Left cardiac atrium (tissue), 4 donors: ENCODE results near the gene ING4. TPM values are rescaled to one million over a fixed set of nuclear protein-coding genes. Genes with fewer than 3 reads are reported as not detected.

Source experiments
- ATAC-seq, 2 donors: fragments of 200-7000 bp; cut with Tn5 transposase; one replicate each; pipeline ENCODE4 v1.9.1; 2020; ENCODE audit warnings: mild to moderate bottlenecking in 2 of 2, moderate library complexity in 2 of 2
- DNase-seq: peaks from one replicate; pipeline ENCODE4 v3.0.0-alpha.2; 2020
- intact Hi-C, 2 donors: fragments of 100-400 bp; cut with DNase I; formaldehyde crosslinking; loops; one replicate each; pipeline versions ENCODE4 v1.14.1 to v1.15.1; 2022 to 2023
- total RNA-seq, 2 donors: library from RNA; stranded (reverse); fragmentation: NEBNext Ultra II Directional; extraction: Animal tissue kit (Norgen Biotek cat#: 25700); gene quantifications; one replicate each; pipeline ENCODE4 v1.2.1, GENCODE V29; 2021
- donor health status: DM: no; HTN: yes; CAD: no.
- donor health status: DM: no; HTN: yes; CAD: no; lungs with severe emphysema.
- donor health status: DM: yes; HTN: yes; CAD: no.
- donor health status: Dilated cardiomyopathy.

ING4 gene
- total RNA-seq, 2 donors from 2014 or later = 16.8 to 28.5 TPM

DNA sequence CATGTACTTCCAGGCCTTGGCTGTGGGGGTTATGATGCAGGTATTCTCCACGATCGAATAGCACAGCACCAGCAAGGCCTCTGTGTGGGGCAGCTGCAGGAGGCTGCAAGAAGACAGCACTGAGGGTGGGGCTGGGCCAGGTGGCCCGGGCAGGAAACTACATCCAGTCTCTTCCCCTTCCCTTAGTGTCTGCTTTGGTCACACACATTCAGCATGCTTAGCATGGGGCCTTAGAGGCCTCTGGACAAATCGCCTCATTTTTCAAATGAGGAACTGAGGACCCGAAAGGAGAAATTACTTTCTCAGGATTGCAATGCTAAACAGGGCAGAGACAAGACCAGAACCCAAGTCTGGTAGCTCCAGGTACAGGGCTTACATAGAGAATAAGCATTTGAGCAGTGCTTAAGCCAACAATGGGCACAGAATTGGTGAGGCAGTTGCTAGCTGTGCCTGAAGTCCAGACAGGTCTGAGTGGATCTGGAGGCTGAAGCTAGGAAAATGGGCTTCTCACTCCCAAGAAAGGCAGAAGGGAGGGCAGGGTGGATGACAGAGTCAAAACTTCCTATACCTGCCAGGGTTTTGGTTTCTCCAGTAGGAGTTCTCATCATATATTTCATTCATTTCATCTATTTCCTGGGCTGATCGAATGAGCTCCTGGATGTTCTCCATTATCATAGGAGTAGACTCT, 19.2 kb downstream of the ING4 start:
- peak in 1 of 2 donors; percentile 39 for ATAC-seq
- intact Hi-C loops = no loop called here
- no peak for DNase-seq

DNA sequence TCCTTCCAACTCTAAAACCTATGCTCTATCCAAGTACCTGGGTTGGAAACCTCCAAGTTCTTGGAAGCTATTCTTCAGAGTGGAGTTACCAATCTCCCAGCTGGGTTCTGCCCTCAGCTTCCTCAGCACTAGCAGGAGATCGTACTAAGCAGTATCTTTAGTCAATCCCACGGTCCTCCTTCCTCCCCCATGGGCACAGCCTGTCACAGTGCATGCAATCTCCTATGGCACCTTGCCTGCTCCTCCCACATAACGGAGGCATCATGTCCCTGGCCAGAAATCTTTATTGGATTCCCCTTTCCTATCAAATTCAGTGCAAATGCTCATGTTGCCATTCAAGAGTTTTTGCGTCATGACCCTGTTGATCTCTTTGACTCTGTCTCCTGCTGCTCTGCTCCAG, 21.8 kb downstream of the ING4 start:
- intact Hi-C loops = no loop called here
- ATAC-seq (no peak), DNase-seq (no peak)

DNA sequence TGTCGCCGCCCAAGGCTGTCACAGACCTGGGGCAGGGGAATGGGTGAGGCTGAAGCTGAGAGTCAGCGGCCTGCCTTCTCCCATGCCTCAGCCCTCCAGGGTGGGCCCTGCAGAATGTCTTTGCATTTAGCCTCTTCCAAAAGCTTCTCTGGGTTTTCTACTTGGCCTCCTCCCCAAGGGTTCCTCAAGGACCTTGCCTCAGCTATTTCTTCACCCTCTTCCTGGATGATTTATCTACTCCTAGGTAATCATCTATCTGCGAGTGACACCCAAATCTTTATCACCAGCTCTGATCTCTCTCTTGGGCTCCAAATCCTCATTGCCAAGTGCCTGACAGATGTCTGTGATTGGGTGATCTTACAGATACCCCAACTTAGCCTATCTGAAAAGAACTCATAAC, 22.4 kb downstream of the ING4 start:
- no peak for DNase-seq
- no peak for ATAC-seq
- intact Hi-C loops = no loop called here

DNA sequence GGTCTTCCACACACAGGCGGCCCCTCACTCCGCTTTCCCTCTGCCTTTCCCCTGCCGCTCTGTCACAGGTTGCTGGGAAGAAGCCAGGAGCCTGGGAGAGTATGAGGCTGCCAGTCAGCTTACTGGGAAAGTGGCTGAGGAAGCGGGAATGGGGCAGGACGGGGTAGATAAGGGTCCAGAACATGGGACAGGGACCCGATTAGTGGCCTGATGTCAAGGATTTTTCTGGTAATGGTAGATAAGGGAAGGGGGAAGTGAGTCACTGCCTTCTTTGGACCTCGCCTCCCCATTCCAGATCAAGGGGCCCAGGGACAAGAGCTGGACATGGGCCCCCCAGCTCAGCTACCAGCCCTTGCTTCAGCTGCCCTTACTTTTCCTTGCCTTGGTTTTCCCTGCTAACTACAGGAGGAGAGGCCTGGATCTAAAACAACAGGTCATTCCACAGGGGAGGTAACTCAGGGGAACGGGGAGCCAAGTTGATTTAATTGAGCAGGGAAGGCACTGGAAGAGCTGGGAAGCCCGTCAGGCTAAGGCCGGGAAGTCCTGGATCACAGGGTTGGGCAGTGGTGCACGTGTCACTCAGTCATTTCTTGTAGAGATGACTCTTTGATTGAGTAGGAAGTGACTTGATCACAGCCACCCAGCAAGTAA, 23.6 kb downstream of the ING4 start:
- ATAC-seq (no peak), DNase-seq (peak; percentile 50)
- intact Hi-C loops = no loop called here

DNA sequence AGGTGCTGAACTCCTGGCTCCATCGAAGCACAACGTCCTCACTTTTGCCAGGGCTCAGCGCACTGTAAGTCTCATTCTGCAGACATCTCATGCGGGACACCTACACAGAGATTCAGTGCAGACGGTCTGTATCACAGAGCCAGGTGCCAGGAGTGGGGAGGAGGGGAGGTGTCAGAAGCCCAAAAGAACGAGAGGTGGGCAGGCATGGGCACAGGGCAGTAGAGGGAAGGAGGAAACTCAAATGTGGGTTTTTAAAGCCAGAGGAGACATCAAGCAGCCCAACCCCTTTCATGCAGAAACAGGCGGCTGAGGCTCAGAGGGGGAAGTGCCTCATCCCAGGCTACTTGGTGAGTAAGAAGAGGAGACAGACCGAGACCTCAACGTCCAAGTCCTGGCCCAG, 24.6 kb downstream of the ING4 start:
- DNase-seq (no peak), ATAC-seq (peak in 1 of 2 donors; percentile 3)
- intact Hi-C loops = no loop called here

DNA sequence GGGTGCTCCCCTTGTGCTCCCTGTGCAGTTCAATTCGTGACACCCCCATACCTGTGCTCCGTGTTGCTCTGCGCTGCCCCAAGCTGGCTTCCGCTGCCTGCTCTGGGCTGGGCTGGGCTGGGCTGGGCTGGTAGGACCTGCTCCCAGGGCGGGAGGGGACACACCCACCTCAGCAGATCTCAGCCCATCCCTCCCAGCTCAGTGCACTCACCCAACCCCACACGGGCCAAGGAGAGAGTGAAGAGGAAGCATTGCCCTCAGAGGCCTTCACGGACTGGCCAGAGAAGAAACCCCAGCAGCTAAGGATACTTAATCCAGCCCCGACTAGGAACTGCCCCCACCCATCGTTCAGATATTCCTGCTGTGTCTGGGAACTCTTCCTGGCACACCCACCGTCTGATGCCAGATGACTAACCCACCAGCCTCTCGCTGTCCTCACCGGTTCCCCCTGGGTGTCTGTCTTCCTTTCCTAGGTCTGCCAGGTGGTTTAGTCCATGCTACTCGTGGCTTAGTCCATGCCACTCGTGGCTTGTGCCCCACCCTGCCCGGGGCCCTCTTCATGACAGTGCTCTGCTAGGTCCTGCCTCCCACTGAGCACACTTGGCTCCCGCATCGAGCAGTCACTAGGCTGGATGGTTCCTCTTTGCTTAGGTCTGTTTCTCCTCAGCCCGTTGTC, 26.9 kb downstream of the ING4 start, which contains the start of gene LPAR5:
Gene LPAR5 (minus strand): TSS at position 104 of the 676 bp plus-strand sequence. CDS start 14,711 bp downstream, outside the sequence.
- ATAC-seq (peak; percentile 43 to 84), DNase-seq (peak; percentile 51)
- intact Hi-C loops = no loop called here

DNA sequence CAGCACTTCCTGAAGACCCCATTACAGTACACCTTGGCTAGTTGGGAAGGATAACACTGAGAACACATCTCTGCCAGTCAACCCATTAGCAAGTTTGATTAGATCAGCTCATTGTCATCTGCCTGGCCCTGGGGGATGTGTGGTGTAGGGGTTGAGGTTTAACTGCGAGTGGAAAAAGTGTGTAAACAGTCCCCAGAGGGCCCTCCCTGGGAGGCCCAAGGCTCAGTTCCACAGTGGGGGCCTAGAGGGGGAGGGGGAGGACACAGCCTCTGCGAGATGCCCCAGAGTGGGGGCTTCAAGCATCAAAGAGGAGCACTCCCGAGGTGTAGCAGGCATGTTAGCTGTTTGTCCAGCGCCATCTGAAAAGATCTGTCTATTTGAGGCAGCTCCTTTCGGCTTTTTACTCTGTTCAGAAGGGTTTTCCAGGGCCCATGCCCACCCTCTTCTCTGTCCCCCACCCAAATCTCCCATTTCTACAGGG, 27.5 kb downstream of the ING4 start:
- peak in 1 of 2 donors; percentile 19 for ATAC-seq
- DNase-seq = no peak
- intact Hi-C loops = no loop called here

DNA sequence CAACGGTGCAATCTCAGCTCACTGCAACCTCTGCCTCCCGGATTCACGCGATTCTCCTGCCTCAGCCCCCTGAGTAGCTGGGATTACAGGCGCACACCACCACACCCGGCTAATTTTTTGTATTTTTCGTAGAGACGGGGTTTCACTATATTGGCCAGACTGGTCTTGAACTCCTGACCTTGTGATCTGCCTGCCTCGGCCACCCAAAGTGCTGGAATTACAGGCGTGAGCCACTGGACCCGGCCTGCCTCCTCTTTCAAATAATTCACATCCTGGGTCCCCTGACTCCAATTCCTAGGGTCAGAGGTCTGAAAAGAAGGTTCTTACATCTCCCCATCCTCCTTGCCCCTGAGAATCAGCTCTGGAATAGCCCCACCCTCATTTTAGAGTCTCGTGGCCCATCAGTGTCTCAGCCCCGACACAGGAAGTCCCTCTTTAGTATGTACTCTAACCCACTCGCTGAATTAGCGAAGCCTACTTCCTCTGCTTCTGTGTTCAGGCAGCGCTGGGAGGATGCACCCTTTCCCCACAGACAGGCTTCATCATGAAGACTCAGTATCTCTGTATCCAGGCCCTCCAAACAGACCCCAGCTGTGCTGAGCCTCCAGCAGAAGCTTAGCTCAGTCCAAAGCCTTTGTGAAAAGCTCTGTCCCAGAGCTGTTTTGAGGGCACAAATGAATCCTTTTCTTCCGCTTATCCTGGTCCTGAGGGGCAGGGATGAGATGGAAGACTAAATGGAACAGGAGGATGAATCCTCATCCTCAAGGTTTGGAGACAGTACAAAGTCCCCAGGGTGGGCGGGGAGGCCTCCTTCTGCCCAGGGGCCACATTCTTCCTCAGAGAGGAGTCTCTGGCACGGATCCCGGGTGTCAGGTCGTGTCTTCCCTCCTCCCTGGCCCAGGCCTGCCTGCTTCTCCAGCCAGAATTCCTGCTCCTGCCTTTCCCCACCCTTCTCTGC, 30.6 kb downstream of the ING4 start:
- intact Hi-C loops = no loop called here
- ATAC-seq = peak; percentile 31 to 48
- DNase-seq = no peak

DNA sequence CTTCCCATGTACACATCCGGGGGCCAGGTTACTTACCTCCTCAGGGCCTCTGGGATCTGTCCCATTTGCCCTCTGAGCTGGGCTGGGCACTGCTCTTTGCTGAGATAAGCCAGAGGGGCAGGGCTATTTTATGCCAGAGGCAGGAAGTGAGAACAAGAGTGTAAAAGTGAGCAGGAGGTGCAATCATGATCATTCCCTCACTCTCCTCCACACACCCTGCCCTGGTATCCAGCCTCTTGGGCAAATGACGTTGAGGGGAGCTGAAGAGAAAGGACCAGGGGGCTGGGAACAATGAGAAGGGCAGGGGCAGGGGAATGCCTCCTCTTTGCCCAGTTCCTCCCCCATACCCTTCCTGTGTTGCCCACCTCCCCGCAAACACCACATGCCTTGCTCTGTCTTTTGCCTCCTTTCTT, 31.4 kb downstream of the ING4 start:
- DNase-seq (no peak), ATAC-seq (peak; percentile 41 to 55)
- intact Hi-C loops = no loop called here

DNA sequence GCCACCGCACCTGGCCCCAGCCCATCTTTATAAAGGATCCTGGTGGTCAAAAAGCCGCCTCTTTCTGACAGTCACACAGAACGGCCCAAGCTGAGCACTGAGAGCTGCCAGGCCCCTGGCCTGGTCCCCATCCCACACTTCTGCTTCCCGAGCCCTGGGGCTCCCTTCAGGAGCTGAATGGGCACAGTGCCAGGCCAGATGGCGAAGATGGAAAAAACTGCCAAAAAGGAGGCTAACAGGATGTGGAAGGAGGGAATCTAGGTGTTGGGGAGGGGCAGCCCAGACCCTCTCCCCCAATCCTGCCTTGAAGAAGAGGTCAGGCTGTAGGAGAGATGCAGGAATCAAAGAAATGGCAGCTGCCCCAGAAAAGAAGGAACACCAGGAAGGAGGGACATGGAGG, 32.2 kb downstream of the ING4 start:
- DNase-seq = no peak
- no peak for ATAC-seq
- intact Hi-C loops = no loop called here

DNA sequence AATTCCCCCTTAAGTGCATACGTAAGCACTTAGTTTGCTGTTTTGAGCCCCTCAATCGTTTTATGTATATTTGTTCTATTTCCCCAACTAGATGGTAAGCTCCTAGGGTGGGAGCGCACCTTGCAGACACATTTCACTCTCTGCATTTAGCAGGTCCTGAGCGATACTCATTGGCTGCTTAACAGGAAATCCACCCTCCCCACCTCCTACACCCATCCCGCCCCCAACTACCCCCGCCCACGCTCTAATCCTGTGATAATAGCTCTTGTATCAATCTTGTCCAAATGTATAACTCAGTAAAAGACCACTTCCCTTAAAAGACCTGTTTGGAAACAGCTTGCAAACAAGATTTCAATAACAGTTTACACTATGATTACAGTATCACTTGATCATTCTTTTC, 35.3 kb downstream of the ING4 start:
- DNase-seq (no peak), ATAC-seq (no peak)
- intact Hi-C loops = no loop called here

DNA sequence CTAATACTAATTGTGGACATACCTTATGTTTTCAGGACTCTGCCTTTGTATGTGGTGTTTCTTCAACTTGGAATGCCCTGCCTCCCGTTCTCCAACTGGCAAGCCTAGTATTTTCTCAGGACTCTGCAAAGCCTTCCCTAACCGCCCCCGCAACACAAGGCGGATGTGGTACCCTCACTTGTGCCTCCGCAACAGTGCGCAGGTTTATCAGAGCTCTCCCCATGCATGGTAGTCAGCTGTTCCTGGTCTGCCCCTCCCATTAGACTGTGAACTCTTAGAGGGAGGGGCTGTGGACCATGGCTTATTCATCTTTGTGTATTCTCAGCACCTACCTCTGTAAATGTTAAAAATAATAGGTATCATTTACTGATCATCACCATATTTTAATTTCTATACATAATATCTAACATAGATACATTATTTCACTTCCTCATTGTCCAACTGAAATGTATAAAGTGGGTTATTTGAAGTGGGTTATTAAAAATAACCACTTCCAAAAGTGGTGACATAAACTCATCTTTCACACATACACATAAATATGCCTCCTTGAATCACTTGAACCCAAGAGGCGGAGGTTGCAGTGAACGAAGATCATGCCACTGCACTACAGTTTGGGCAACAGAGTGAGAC, 36.1 kb downstream of the ING4 start:
- DNase-seq (no peak), ATAC-seq (peak in 1 of 2 donors; percentile 46)
- intact Hi-C loops = no loop called here

DNA sequence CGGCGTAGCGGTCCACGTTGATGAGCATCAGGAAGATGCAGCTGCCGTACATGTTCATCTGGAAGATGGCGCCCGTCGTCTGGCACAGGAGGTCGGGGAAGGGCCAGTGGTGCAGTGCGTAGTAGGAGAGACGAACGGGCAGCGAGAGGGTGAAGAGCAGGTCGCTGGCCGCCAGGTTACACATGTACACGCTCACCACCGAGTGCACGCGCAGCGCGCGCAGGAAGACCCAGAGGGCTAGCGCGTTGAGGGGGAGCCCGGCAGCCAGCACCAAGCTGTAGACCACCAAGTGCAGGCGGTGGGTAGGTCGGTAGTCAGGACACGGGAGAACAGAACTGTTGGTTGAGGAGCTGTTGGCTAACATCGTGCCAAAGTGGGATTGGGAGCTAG, 42.0 kb downstream of the ING4 start:
- intact Hi-C loops = no loop called here
- DNase-seq = no peak
- no peak for ATAC-seq

DNA sequence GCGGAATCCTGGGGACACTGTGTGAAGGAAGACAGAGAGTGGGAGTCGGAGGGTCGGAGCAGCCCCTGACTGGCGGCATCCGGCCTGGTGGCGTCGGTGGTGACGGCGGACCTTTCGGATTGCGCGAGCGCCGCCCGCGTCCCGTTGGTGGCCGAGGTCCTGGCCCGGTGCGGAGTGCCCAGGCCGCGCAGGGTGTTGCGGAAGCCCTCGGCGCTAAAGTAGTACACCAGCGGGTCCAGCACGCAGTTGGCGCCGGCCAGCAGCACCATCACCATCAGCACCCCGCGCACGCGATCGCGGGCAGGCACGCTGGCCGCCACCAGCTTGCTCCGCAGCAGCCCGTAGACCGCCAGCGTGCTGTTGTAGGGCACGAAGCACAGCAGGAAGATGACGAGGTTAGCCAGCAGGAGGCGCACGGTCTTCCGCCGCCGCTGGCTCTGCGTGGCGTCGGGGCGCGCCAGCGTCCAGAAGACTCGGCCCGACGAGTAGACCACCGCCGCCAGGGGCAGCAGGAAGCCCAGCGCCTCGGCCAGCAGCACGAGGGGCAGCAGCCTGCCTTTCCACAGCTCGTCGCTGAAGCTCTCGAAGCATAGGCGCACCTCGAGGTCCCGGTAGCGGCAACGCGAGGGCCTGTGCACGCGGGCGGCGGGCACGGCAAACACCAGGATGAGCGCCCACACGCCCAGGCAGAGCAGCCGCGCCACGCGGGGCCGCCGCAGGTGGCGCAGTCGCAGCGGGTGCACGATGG, 42.6 kb downstream of the ING4 start:
- DNase-seq = peak; percentile 69
- peak; percentile 56 to 65 for ATAC-seq
- intact Hi-C loops = no loop called here

DNA sequence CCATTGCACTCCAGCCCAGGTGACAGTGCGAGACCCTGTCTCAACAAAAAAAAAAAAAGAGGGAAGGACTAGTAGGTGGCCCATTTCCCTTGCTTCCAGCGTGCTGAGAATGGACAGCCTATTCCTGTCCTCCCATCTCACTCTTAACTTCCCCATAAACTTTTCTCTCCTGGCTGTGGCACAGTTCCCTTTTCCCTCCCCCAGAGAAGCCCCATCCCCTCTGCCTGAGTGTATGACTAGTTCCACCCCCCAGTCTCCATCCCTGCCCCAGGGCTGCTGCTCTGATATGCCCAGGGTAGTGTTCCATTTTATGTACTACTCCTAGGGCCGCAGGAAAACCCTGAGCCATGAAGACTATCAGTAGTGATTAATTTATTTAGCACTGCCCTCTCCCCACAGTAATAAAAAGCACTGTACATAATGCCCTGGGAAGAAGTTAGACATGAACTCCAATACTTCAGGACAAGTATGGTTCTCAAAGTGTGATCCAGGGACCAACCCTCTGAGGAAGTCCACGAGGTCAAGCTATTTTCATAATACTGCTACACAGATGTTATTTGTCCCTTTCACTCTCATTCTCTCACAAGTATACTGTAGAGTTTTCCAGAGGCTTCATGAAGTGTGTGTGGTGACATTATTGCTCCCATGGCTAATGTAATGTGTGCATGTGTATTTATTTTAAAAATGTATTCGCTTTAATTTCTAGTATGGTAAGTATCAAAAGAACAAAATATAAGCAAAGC, 44.3 kb downstream of the ING4 start:
- intact Hi-C loops = loop anchor here (5.0 to 10.0 kb wide), 3 partner anchors 76 to 206 kb away; partner anchors contain the start of genes GPR162 (in 2 of the 2) and P3H3 (in 2 of the 2)
- DNase-seq (no peak), ATAC-seq (no peak)

DNA sequence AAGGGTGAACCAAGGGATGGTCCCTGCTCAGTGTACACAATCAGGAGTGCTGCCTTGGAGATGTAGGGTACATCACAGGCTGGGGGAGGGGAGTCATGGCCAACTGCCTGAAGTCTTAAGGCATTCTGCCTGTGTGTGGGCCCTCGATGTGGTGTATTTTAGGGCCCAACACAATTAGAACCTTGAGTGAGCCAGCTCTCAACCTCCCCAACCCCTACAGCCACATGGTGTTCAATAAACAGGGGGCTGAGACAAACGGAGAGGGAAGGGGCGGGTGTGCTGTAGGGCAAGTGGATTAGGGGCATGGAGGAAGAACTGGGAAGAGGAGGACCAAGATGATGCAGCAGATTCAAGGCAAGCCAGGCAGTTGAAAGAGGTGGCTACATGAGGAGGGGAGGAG, 47.1 kb downstream of the ING4 start:
- intact Hi-C loops = loop anchor here (5.0 to 10.0 kb wide), 3 partner anchors 79 to 209 kb away; partner anchors contain the start of genes GPR162 (in 2 of the 2) and P3H3 (in 2 of the 2)
- ATAC-seq = no peak
- no peak for DNase-seq
